Testis (tissue), 3 donors: ENCODE measurements around the gene P3H1. TPM values are rescaled to one million over a fixed set of nuclear protein-coding genes. Genes with fewer than 3 reads are reported as not detected.
"Not testable (repeated sequence)": the region's sequence is repeated elsewhere in the genome, so short reads cannot be mapped to it uniquely, and the experiment has no call there.

Experiments
- DNase-seq: peaks from one replicate; pipeline ENCODE4 v3.0.0-alpha.2; 2019
- H3K27ac ChIP-seq, 2 donors: fragments of 200-600 bp; sonication (generic); one replicate each; pipeline ENCODE4 v1.5.1; 2019
- H3K27me3 ChIP-seq: fragments of 200-600 bp; sonication (generic); one replicate; pipeline ENCODE4 v1.5.1; 2019
- H3K36me3 ChIP-seq: fragments of 200-600 bp; sonication (generic); one replicate; pipeline ENCODE4 v1.5.1; 2017; ENCODE audit warnings: low read depth; ENCODE audit errors: missing control alignments
- H3K4me1 ChIP-seq: fragments of 200-600 bp; sonication (generic); one replicate; pipeline ENCODE4 v1.5.1; 2019
- H3K4me3 ChIP-seq, 2 donors: fragments of 200-600 bp; sonication (generic); one replicate each; pipeline ENCODE4 v1.5.1; 2017 to 2019
- H3K9me3 ChIP-seq: fragments of 200-600 bp; sonication (generic); one replicate; pipeline ENCODE4 v1.5.1; 2017
- CTCF ChIP-seq, 3 experiments: fragments of 450-650 bp in 2 of 3; fragments of 200-600 bp in 1 of 3; sonication (generic) in 1 of 3; IDR thresholded peaks; one replicate each; pipeline ENCODE4 v1.5.1; 2016 to 2019; ENCODE audit warnings: antibody characterized with exemption in 3 of 3, mild to moderate bottlenecking in 2 of 3, moderate library complexity in 1 of 3
- POLR2A ChIP-seq: fragments of 450-650 bp; IDR thresholded peaks from one replicate; pipeline ENCODE4 v1.6.1; 2017; ENCODE audit warnings: antibody characterized with exemption, mild to moderate bottlenecking, moderate library complexity
- WGBS, 2 donors: methylation state at CpG; one replicate each; pipeline ENCODE4 v1.1.5; 2018; 5-methylcytosine and 5-hydroxymethylcytosine counted together
- intact Hi-C: fragments of 100-400 bp; cut with DNase I; formaldehyde crosslinking; loops from one replicate; pipeline ENCODE4 v1.15.1; 2023; ENCODE audit warnings: low total_unique reads
- polyA plus RNA-seq: library from polyadenylated mRNA; stranded (reverse); fragments of 350-450 nt; fragmentation: Illumina TruSeq; extraction: RNeasy Lipid Tissue Mini Kit (QIAGEN cat#74804); gene quantifications from one replicate; pipeline ENCODE4 v1.2.3, GENCODE V29; 2014; ENCODE audit warnings: low read depth, low replicate concordance; ENCODE audit not compliant: insufficient read depth
- total RNA-seq, 2 donors: library from RNA; depleted of rRNA; stranded (reverse); fragments of >200 nt; gene quantifications; one replicate each; pipeline ENCODE4 v1.2.3, GENCODE V29; 2016

Gene P3H1
- total and polyA plus RNA-seq, 3 donors from 2014 or later: 60.8 to 73.8 (median 66.1) TPM

GRCh38 chr1:42730988-42731387, 35.8 kb downstream of the P3H1 start:
- no peaks in the 10 kb centered on the region for H3K27me3 ChIP-seq
- H3K4me3 ChIP-seq: no peak overlapping the region
- DNase-seq: peak; percentile 25
- H3K27ac ChIP-seq: no peak overlapping the region
- TF ChIP-seq POLR2A (no peak), CTCF (IDR thresholded peaks at IDR 0.05) (no peak)
- WGBS, 2 donors: 60 to 74% methylated on average over 4 of the region's 4 CpGs
- intact Hi-C loops: no loop called here
- no peaks in the 10 kb centered on the region for H3K9me3 ChIP-seq
- no peaks in the 10 kb centered on the region for H3K36me3 ChIP-seq
- no peaks in the 10 kb centered on the region for H3K4me1 ChIP-seq

GRCh38 chr1:42730002-42730401, 36.8 kb downstream of the P3H1 start:
- Histone ChIP-seq H3K27ac (no peak overlapping the region), H3K36me3 (no peaks in the 10 kb centered on the region), H3K9me3 (no peaks in the 10 kb centered on the region), H3K4me3 (no peak overlapping the region), H3K4me1 (no peaks in the 10 kb centered on the region), H3K27me3 (no peaks in the 10 kb centered on the region)
- 84 to 93% methylated on average over 3 of the region's 3 CpGs for WGBS, 2 donors
- intact Hi-C loops: no loop called here
- no peak for DNase-seq
- TF ChIP-seq POLR2A (no peak), CTCF (IDR thresholded peaks at IDR 0.05) (no peak)

- not testable (repeated sequence) for H3K4me1 ChIP-seq, H3K27ac ChIP-seq
These were observed 41.0 kb downstream of the P3H1 start for GRCh38 chr1:42725820-42726219.

GRCh38 chr1:42723511-42723910, 43.3 kb downstream of the P3H1 start:
- Histone ChIP-seq H3K4me1 (no peaks in the 10 kb centered on the region), H3K9me3 (no peaks in the 10 kb centered on the region), H3K36me3 (no peaks in the 10 kb centered on the region), H3K4me3 (no peak overlapping the region), H3K27me3 (no peaks in the 10 kb centered on the region), H3K27ac (no peak overlapping the region)
- TF ChIP-seq CTCF (IDR thresholded peaks at IDR 0.05): no peak
- no peak for TF ChIP-seq POLR2A
- intact Hi-C loops: no loop called here
- WGBS, 2 donors: 83 to 88% methylated on average over 6 of the region's 6 CpGs
- DNase-seq: peak; percentile 1

More at GRCh38 chr1:42725820-42726219, 41.0 kb downstream of the P3H1 start:
- WGBS, 2 donors: 92 to 96% methylated on average over 4 of the region's 4 CpGs
- H3K9me3 ChIP-seq, H3K36me3 ChIP-seq, DNase-seq, H3K4me3 ChIP-seq, intact Hi-C loops, H3K27me3 ChIP-seq: not testable (repeated sequence)

GRCh38 chr1:42722403-42722802, 44.4 kb downstream of the P3H1 start:
- H3K4me3 ChIP-seq, DNase-seq, H3K27me3 ChIP-seq, H3K27ac ChIP-seq, H3K9me3 ChIP-seq, intact Hi-C loops, H3K4me1 ChIP-seq, H3K36me3 ChIP-seq: not testable (repeated sequence)
- WGBS, 2 donors: 83 to 96% methylated on average over 2 of the region's 2 CpGs

- H3K9me3 ChIP-seq: no peaks in the 10 kb centered on the region
- intact Hi-C loops: no loop called here
- no peaks in the 10 kb centered on the region for H3K4me1 ChIP-seq
- WGBS, 2 donors: 92 to 97% methylated on average over 3 of the region's 3 CpGs
- TF ChIP-seq POLR2A: no peak
- no peak for TF ChIP-seq CTCF (IDR thresholded peaks at IDR 0.05)
- DNase-seq: no peak
- H3K36me3 ChIP-seq: no peaks in the 10 kb centered on the region
- no peak overlapping the region for H3K4me3 ChIP-seq
- no peak overlapping the region for H3K27ac ChIP-seq
- H3K27me3 ChIP-seq: no peaks in the 10 kb centered on the region
These were observed 44.9 kb downstream of the P3H1 start for GRCh38 chr1:42721926-42722325.
